HepG2 (cell line): ENCODE results near the gene MYH9. TPM values are rescaled to one million over a fixed set of nuclear protein-coding genes. Genes with fewer than 3 reads are reported as not detected.
A peak's percentile ranks its signal among the peaks of the same experiment; 100 is the strongest.

Source experiments
- ATAC-seq: fragments of 200-7000 bp; cut with Tn5 transposase; 3 replicates; pipeline ENCODE4 v1.9.1; 2020; ENCODE audit warnings: mild to moderate bottlenecking, moderate library complexity
- BruUV-seq: library from RNA; stranded (reverse); fragments of 400-500 nt; replicated peaks from 2 replicates; lab custom pipeline; 2021; lab: Mats Ljungman, UMichigan
- CTCF ChIA-PET: fragments of 300-600 bp; formaldehyde crosslinking; extraction: SDS; loops from one replicate; lab custom pipeline; 2021; ENCODE audit warnings: low total read pairs, inconsistent platforms, low intra/inter-chr PET ratio; lab: Yijun Ruan, JAX
- POLR2A ChIA-PET: fragments of 350-600 bp; sonication (Branson Sonifier 250); formaldehyde crosslinking; loops from one replicate; lab custom pipeline; 2020; ENCODE audit warnings: antibody characterized with exemption, inconsistent platforms; lab: Yijun Ruan, JAX
- DNase-seq: peaks from one replicate; pipeline ENCODE4 v3.0.0-alpha.2; 2015; ENCODE audit warnings: low spot score
- FAIRE-seq: peaks from 3 replicates; lab custom pipeline; 2011; peaks lifted over from hg19 to GRCh38; lab: Jason Lieb, UNC
- H2AFZ ChIP-seq: one replicate; pipeline ENCODE4 v1.6.1; 2011; ENCODE audit warnings: low read length, inconsistent platforms
- H3K27ac ChIP-seq: fragments of 300-600 bp; 3 replicates; pipeline ENCODE4 v1.8.0; 2011; ENCODE audit warnings: mixed run types, mild to moderate bottlenecking, mixed read lengths, low read length, inconsistent platforms; ENCODE audit not compliant: insufficient read depth; ENCODE audit errors: extremely low read length
- H3K27me3 ChIP-seq, 2 experiments: fragments of 200-600 bp in 1 of 2; 2 replicates in 1 of 2; 3 replicates in 1 of 2; pipeline versions ENCODE4 v1.6.0 to v1.8.0; 2011; ENCODE audit warnings: low read length in 2 of 2, mild to moderate bottlenecking in 2 of 2, moderate library complexity in 2 of 2, inconsistent platforms in 1 of 2; ENCODE audit not compliant: insufficient read depth in 2 of 2, control insufficient read depth in 1 of 2
- H3K36me3 ChIP-seq, 2 experiments: fragments of 200-600 bp in 1 of 2; replicated peaks in 1 of 2; 2 replicates in 1 of 2; 3 replicates in 1 of 2; pipeline versions ENCODE4 v1.5.1 to v1.8.0; 2011; ENCODE audit warnings: low read length in 2 of 2, inconsistent platforms in 1 of 2; ENCODE audit not compliant: insufficient read depth in 2 of 2, control insufficient read depth in 1 of 2
- H3K4me1 ChIP-seq: 2 replicates; pipeline ENCODE4 v1.5.1; 2012; ENCODE audit warnings: low read length, inconsistent platforms; ENCODE audit not compliant: insufficient read depth
- H3K4me2 ChIP-seq: 2 replicates; pipeline ENCODE4 v1.6.0; 2011; ENCODE audit warnings: low read depth, low read length, inconsistent platforms
- H3K4me3 ChIP-seq, 3 experiments: fragments of 200-600 bp in 1 of 3; sonication (generic), shearing (Covaris generic) in 1 of 3; replicated peaks in 1 of 3; 2 replicates each; pipeline ENCODE4 v1.5.1; 2011 to 2016; ENCODE audit warnings: low read length in 3 of 3, inconsistent platforms in 2 of 3, low read depth in 2 of 3, mild to moderate bottlenecking in 2 of 3, control low read depth in 1 of 3, mixed read lengths in 1 of 3; ENCODE audit not compliant: insufficient read depth in 1 of 3
- H3K79me2 ChIP-seq: one replicate; pipeline ENCODE4 v1.6.1; 2011; ENCODE audit warnings: low read length, inconsistent platforms; ENCODE audit not compliant: insufficient read depth
- H3K9ac ChIP-seq: 2 replicates; pipeline ENCODE4 v1.6.0; 2011; ENCODE audit warnings: mild to moderate bottlenecking, low read depth, low read length, inconsistent platforms; ENCODE audit not compliant: insufficient read depth
- H3K9me3 ChIP-seq: 2 replicates; pipeline ENCODE4 v1.5.1; 2012; ENCODE audit warnings: mild to moderate bottlenecking, low read length
- H4K20me1 ChIP-seq: 2 replicates; pipeline ENCODE4 v1.6.0; 2011; ENCODE audit warnings: inconsistent platforms, mild to moderate bottlenecking, low read length, moderate library complexity; ENCODE audit not compliant: insufficient read depth
- AGO2 ChIP-seq: fragments of 200-400 bp; formaldehyde crosslinking; optimal IDR thresholded peaks from 2 replicates; pipeline ENCODE3; 2017; ENCODE audit warnings: mild to moderate bottlenecking, low read depth, low read length, moderate library complexity
- GMEB1 ChIP-seq: sonication (generic); formaldehyde crosslinking; IDR thresholded peaks from 2 replicates; pipeline ENCODE4 v1.5.1; 2020; ENCODE audit warnings: missing genetic modification reagents, mild to moderate bottlenecking, borderline replicate concordance
- LRRFIP1 ChIP-seq: sonication (generic); formaldehyde crosslinking; conservative IDR thresholded peaks from 2 replicates; pipeline ENCODE4 v1.4.0; 2020; ENCODE audit warnings: missing genetic modification reagents
- PATZ1 ChIP-seq: sonication (generic); formaldehyde crosslinking; IDR thresholded peaks from 2 replicates; pipeline ENCODE4 v1.4.0; 2020; ENCODE audit warnings: missing genetic modification reagents
- ZNF333 ChIP-seq: sonication (generic); formaldehyde crosslinking; IDR thresholded peaks from 2 replicates; pipeline ENCODE4 v1.4.0; 2020; ENCODE audit warnings: mild to moderate bottlenecking, missing genetic modification reagents, borderline replicate concordance
- ZNF687 ChIP-seq: sonication (generic); formaldehyde crosslinking; IDR thresholded peaks from 2 replicates; pipeline ENCODE4 v1.5.1; 2020; ENCODE audit warnings: mild to moderate bottlenecking, missing genetic modification reagents, moderate library complexity
- ZNF770 ChIP-seq: sonication (generic); formaldehyde crosslinking; IDR thresholded peaks from 2 replicates; pipeline ENCODE4 v1.5.0; 2020; ENCODE audit warnings: mild to moderate bottlenecking, missing genetic modification reagents
- WGBS: methylation state at CpG from one replicate; pipeline ENCODE4 v1.1.6; 2017; ENCODE audit warnings: low lambda C conversion rate; 5-methylcytosine and 5-hydroxymethylcytosine counted together
- in situ Hi-C: cut with HindIII; loops from 2 replicates; pipeline ENCODE4 v1.10.0; 2017; ENCODE audit warnings: low pct_unique_long_range_greater_than_20kb; ENCODE audit not compliant: extremely low pct_ligation_motif_present
- intact Hi-C: fragments of 100-400 bp; cut with micrococcal nuclease; formaldehyde crosslinking; loops from one replicate; pipeline ENCODE4 v1.10.0; 2022; ENCODE audit not compliant: unreplicated experiment
- polyA plus RNA-seq, 8 experiments: library from polyadenylated mRNA; depleted of rRNA in 3 of 8; stranded (reverse) in 7 of 8; unstranded in 1 of 8; fragments of >200 nt; fragmentation: Illumina TruSeq in 4 of 8; extraction: Trizol in 4 of 8; gene quantifications; 2 replicates each; pipeline versions ENCODE4 v1.2.1 to v1.2.3, GENCODE V29; 2011 to 2016; ENCODE audit warnings: low read depth in 4 of 8, missing spikeins in 1 of 8, mixed read lengths in 1 of 8; ENCODE audit not compliant: insufficient read depth in 1 of 8
- total RNA-seq, 5 experiments: library from RNA; depleted of rRNA; stranded (reverse); fragments of >200 nt; fragmentation: Illumina TruSeq; extraction: Trizol; gene quantifications; 2 replicates each; pipeline ENCODE4 v1.2.3, GENCODE V29; 2016; ENCODE audit warnings: low read depth in 1 of 5

Gene MYH9
- total and polyA plus RNA-seq, 2 of the 13 experiments (the other 11 are each of a cell fraction or from before 2014, with no cell fraction given), result 50.7 to 98.5 TPM

- 78% methylated on average over 18 of the region's 19 CpGs for WGBS
- POLR2A ChIA-PET, result interaction anchor here (1.5 to 9.4 kb wide), 4 partner anchors 16 to 113 kb away, joined by 3 to 97 read pairs (median 8); partner anchors contain the start of genes MYH9 and TXN2
- Histone ChIP-seq H3K79me2 (peaks cover 96% of the 10 kb centered on the region), H3K4me3 (no peak overlapping the region; a peak in 1 of 6 replicates), H3K9ac (no peak overlapping the region), H3K27me3 (no peaks in the 10 kb centered on the region), H3K4me2 (peak overlapping the region; percentile 24; the same call in 1 of the 2 replicates), H3K9me3 (no peaks in the 10 kb centered on the region), H2AFZ (no peak overlapping the region), H4K20me1 (peaks cover 44% of the 10 kb centered on the region), H3K4me1 (peaks cover 98% of the 10 kb centered on the region), H3K27ac (peak overlapping the region; percentile 66), H3K36me3 (peaks cover 7 to 13% of the 10 kb centered on the region in 2 experiments; a peak in 4 of 5 replicates)
- ATAC-seq (peak; percentile 48), FAIRE-seq (peak; percentile 48), DNase-seq (no peak)
- in situ Hi-C loops (no loop called here), intact Hi-C loops (no loop called here)
- CTCF ChIA-PET, result no interaction called here
- no TSS peak for BruUV-seq
- TF ChIP-seq LRRFIP1 (CRISPR knock-in tag), result no peak
- no peak for TF ChIP-seq ZNF770 (CRISPR knock-in tag)
- 0 out of 2 replicates have a peak, but pooled peaks have one; percentile 3 for TF ChIP-seq PATZ1 (CRISPR knock-in tag)
- TF ChIP-seq ZNF333 (CRISPR knock-in tag), result no peak
- peak; percentile 16 for TF ChIP-seq AGO2
- TF ChIP-seq GMEB1 (CRISPR knock-in tag), result no peak
- peak; percentile 40; the same call in 1 of the 2 replicates for TF ChIP-seq ZNF687
These were observed 18.5 kb downstream of the MYH9 start for GRCh38 chr22:36369004-36369921.
